ENCODE results near the gene SIRT6.

DNA sequence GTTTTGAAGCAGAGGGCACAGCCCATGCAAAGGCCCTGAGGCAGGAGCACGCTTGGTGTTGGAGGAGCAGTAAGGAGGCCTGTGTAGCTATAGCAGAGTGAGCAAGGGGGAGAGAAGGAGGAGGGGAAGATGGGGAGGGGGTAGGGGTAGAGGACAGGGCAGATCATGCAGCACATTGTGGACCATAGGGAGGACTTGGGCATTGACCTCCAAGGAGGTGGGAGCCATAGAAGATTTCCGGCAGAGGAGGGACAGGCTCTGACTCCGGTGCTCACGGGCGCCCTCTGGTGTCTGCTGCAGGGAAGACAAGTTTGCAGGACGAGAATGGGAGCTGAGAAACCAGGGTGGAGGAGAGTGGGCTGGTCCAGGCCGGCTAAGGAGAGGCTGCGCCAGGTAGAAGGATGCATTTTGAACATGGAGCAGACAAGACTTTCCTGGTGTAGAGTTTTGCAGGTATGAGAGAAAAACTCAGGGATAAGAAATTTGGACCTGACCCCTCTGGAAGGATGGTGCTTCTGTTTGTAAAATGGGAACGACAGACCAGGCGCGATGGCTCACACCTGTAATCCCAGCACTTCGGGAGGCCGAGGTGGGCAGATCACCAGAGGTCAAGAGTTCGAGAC is 42.6 kb downstream of the SIRT6 start:
- TF ChIP-seq MXD4 (CRISPR knock-in tag; IDR thresholded peaks at IDR 0.05; ENCODE audit: borderline replicate concordance): no peak
- TF ChIP-seq IRF1 (CRISPR knock-in tag; IDR thresholded peaks at IDR 0.05): no peak
- TF ChIP-seq, protein P1, sequence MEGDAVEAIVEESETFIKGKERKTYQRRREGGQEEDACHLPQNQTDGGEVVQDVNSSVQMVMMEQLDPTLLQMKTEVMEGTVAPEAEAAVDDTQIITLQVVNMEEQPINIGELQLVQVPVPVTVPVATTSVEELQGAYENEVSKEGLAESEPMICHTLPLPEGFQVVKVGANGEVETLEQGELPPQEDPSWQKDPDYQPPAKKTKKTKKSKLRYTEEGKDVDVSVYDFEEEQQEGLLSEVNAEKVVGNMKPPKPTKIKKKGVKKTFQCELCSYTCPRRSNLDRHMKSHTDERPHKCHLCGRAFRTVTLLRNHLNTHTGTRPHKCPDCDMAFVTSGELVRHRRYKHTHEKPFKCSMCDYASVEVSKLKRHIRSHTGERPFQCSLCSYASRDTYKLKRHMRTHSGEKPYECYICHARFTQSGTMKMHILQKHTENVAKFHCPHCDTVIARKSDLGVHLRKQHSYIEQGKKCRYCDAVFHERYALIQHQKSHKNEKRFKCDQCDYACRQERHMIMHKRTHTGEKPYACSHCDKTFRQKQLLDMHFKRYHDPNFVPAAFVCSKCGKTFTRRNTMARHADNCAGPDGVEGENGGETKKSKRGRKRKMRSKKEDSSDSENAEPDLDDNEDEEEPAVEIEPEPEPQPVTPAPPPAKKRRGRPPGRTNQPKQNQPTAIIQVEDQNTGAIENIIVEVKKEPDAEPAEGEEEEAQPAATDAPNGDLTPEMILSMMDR (IDR thresholded peaks at IDR 0.05): peak; percentile 94
- TF ChIP-seq, protein P2, sequence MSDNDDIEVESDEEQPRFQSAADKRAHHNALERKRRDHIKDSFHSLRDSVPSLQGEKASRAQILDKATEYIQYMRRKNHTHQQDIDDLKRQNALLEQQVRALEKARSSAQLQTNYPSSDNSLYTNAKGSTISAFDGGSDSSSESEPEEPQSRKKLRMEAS (CRISPR knock-in tag; IDR thresholded peaks at IDR 0.05): no peak
- TF ChIP-seq, protein P3, sequence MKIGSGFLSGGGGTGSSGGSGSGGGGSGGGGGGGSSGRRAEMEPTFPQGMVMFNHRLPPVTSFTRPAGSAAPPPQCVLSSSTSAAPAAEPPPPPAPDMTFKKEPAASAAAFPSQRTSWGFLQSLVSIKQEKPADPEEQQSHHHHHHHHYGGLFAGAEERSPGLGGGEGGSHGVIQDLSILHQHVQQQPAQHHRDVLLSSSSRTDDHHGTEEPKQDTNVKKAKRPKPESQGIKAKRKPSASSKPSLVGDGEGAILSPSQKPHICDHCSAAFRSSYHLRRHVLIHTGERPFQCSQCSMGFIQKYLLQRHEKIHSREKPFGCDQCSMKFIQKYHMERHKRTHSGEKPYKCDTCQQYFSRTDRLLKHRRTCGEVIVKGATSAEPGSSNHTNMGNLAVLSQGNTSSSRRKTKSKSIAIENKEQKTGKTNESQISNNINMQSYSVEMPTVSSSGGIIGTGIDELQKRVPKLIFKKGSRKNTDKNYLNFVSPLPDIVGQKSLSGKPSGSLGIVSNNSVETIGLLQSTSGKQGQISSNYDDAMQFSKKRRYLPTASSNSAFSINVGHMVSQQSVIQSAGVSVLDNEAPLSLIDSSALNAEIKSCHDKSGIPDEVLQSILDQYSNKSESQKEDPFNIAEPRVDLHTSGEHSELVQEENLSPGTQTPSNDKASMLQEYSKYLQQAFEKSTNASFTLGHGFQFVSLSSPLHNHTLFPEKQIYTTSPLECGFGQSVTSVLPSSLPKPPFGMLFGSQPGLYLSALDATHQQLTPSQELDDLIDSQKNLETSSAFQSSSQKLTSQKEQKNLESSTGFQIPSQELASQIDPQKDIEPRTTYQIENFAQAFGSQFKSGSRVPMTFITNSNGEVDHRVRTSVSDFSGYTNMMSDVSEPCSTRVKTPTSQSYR (CRISPR knock-in tag; IDR thresholded peaks at IDR 0.05): no peak
- no peak for TF ChIP-seq PRRX2 (CRISPR knock-in tag; IDR thresholded peaks at IDR 0.05)
- no peak for TF ChIP-seq ZNF121 (CRISPR knock-in tag; IDR thresholded peaks at IDR 0.05)
- no peak for TF ChIP-seq NFYB (CRISPR knock-in tag; conservative IDR thresholded peaks at IDR 0.05; ENCODE audit: low read depth)
- TF ChIP-seq USF2 (CRISPR knock-in tag; IDR thresholded peaks at IDR 0.05): no peak
- no peak for TF ChIP-seq SMAD4 (CRISPR knock-in tag; IDR thresholded peaks at IDR 0.05)
- no peak for TF ChIP-seq ZBTB21 (CRISPR knock-in tag; IDR thresholded peaks at IDR 0.05; ENCODE audit: borderline replicate concordance)
- TF ChIP-seq, protein P4, sequence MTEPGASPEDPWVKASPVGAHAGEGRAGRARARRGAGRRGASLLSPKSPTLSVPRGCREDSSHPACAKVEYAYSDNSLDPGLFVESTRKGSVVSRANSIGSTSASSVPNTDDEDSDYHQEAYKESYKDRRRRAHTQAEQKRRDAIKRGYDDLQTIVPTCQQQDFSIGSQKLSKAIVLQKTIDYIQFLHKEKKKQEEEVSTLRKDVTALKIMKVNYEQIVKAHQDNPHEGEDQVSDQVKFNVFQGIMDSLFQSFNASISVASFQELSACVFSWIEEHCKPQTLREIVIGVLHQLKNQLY (CRISPR knock-in tag; IDR thresholded peaks at IDR 0.05): no peak

All from WTC11 (cell line).